Measurements from ENCODE around the gene KRT20. TPM values are rescaled to one million over a fixed set of nuclear protein-coding genes. Genes with fewer than 3 reads are reported as not detected.
"Not testable (repeated sequence)": the region's sequence is repeated elsewhere in the genome, so short reads cannot be mapped to it uniquely, and the experiment has no call there.

KRT20 gene, protein sequence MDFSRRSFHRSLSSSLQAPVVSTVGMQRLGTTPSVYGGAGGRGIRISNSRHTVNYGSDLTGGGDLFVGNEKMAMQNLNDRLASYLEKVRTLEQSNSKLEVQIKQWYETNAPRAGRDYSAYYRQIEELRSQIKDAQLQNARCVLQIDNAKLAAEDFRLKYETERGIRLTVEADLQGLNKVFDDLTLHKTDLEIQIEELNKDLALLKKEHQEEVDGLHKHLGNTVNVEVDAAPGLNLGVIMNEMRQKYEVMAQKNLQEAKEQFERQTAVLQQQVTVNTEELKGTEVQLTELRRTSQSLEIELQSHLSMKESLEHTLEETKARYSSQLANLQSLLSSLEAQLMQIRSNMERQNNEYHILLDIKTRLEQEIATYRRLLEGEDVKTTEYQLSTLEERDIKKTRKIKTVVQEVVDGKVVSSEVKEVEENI
- not detected for total RNA-seq

DNA sequence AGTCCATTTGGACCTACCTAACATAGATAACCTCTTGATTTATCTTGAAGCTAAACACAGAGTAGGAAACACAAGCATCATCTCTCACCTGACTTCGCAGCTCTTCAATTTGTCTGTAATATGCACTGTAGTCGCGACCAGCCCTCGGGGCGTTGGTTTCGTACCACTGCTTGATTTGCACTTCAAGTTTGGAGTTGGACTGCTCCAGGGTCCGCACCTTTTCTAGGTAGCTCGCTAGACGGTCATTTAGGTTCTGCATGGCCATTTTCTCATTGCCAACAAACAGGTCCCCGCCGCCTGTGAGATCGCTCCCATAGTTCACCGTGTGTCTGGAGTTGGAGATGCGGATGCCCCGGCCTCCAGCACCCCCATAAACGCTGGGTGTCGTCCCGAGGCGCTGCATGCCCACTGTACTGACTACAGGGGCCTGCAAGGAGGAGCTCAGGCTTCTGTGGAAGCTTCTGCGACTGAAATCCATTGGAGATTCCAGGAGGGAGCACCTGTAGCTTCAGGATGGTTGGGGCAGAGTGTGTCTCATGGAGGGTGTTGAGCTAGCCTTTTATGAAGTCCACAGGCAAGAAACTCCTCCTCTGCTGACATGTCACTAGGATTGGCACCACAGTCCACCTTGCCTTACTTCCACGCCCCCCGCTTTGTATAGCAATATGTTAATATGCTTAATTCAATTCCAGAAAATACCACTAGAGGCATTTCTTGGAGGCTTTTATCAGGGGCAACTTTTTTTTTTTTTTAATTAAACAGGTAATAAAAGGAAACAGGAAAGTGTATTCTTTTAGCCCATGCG, at the start of gene KRT20:
Gene KRT20, minus strand, starts transcription at position 535 of the 805 bp plus-strand sequence. Its CDS starts 57 bp downstream, at position 478.
- DNase-seq (ENCODE audit: low spot score) (no peak), ATAC-seq (ENCODE audit: low FRiP score) (no peak)
- TF ChIP-seq, protein P1, sequence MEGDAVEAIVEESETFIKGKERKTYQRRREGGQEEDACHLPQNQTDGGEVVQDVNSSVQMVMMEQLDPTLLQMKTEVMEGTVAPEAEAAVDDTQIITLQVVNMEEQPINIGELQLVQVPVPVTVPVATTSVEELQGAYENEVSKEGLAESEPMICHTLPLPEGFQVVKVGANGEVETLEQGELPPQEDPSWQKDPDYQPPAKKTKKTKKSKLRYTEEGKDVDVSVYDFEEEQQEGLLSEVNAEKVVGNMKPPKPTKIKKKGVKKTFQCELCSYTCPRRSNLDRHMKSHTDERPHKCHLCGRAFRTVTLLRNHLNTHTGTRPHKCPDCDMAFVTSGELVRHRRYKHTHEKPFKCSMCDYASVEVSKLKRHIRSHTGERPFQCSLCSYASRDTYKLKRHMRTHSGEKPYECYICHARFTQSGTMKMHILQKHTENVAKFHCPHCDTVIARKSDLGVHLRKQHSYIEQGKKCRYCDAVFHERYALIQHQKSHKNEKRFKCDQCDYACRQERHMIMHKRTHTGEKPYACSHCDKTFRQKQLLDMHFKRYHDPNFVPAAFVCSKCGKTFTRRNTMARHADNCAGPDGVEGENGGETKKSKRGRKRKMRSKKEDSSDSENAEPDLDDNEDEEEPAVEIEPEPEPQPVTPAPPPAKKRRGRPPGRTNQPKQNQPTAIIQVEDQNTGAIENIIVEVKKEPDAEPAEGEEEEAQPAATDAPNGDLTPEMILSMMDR (IDR thresholded peaks at IDR 0.05), result no peak

DNA sequence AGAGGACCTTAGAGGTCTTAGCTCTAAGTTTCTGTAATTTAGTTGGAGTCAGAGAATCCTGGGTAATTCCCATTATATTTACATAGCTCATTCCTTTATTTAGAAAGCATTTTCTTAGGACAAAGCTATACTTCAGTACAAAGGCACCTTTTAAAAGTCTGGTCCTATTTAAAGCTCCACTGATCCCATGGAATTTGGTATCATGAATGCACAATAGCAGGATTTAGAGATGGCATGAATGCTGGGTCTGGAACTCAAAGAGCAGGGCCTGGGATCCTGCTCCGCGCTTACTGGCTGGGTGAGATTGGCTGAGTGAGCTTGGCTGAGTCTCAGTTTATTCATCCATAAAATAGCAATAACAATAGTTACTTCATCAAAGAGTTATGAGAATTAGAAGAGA, 47.6 kb upstream of the KRT20 start:
- TF ChIP-seq, protein P1 (IDR thresholded peaks at IDR 0.05), result no peak
- no peak for DNase-seq (ENCODE audit: low spot score)
- no peak for ATAC-seq (ENCODE audit: low FRiP score)

DNA sequence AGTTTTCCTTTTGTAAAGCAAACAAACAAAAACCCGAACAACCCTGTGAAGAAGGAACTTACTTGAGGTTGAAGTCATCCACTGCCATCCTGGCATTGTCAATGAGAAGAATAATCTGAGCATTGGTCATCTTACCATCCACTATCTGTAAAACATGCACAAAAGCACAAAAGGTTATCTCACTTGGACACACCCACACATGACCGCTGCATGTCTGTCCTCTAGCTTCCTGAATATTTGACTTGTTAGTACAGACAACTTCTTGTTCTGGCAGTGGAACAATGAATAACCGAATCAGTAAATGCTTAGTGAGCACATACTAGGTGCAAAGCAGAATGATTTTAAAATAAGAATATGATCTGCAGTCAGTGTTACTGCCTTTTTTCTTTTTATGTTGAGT, 46.3 kb upstream of the KRT20 start:
- DNase-seq (ENCODE audit: low spot score) (no peak), ATAC-seq (ENCODE audit: low FRiP score) (no peak)
- TF ChIP-seq, protein P1 (IDR thresholded peaks at IDR 0.05), result no peak

DNA sequence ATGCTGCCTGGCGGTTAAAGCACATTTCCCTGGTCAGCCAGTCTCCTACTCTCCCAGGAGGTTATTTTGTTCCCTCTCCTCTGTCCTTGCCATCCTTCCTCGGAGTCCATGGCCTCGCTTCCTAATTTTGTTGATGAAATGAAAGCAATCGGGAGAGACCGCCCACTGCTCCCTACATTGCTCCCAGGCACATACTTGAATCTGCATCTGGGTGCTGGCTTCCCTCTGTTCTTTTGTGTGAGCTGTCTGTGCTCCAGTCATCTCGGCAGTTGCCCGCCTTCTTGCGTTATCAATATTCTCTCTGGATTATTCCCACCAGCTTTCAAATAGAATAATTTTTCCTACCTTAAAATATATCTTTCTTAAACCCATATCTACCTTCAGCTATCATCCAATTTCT, 41.3 kb upstream of the KRT20 start:
- TF ChIP-seq, protein P1 (IDR thresholded peaks at IDR 0.05), result no peak
- DNase-seq (ENCODE audit: low spot score) (no peak), ATAC-seq (ENCODE audit: low FRiP score) (no peak)

DNA sequence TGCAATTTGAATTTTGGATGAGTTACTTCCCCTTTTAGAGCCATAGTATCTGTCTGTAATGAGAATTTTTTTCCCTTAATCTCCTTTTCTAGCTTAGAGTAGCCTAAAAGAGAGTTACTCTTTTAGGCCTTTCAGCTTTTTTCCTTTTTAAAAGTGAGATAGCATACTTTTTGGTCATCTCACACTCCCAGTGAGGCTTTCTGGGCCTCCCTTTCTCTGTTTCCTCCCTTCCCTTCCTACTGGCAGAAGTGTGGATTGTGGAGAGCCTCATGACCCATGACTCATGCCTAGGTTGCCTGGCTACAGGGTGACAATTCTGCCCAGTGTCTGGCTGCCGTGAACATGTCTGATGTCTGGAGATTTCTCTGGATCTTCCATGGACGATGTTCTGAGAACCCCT, 37.2 kb upstream of the KRT20 start:
- ATAC-seq (ENCODE audit: low FRiP score) (no peak), DNase-seq (ENCODE audit: low spot score) (no peak)
- TF ChIP-seq, protein P1 (IDR thresholded peaks at IDR 0.05), result no peak

DNA sequence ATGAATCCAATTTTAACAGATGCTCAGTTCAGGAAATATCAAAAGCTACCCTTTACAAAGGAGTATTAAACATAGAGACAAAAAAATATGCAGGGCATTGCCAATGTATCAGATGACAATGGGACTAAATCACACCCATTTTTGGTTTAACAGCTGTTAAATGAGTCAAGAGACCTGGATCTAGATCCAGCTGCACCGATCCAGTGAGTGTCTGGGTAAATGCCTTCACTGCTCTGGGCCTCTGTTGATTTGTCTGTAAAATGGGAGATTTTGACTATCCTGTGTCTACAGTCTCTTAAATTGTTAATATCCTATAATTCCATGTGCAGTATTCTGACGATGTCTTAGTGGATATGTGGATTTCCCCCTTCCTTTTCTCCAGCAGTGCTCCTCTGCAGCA, 36.0 kb upstream of the KRT20 start:
- no peak for DNase-seq (ENCODE audit: low spot score)
- TF ChIP-seq, protein P1 (IDR thresholded peaks at IDR 0.05), result no peak
- ATAC-seq (ENCODE audit: low FRiP score), result no peak

DNA sequence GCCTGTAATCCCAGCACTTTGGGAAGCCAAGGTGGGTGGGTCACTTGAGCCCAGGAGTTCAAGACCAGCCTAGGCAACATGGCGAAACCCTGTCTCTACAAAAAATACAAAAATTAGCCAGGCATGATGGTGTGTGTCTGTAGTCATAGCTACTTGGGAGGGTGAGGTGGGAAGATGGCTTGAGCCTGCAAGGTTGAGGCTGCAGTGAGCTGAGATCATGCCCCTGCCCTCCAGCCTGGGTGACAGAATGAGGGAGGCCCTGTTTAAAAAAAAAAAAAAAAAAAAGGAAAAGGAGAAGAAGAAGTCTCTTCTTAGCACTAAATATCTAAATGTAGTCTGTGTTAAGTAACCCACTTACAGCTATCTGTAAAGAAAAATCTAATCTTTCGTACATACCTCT, 32.1 kb upstream of the KRT20 start:
- not testable (repeated sequence) for ATAC-seq (ENCODE audit: low FRiP score)

More for the DNA sequence above, 32.1 kb upstream of the KRT20 start:
- not testable (repeated sequence) for DNase-seq (ENCODE audit: low spot score)

Data from omental fat pad (tissue), 4 donors.